A549 (cell line): ENCODE data around the gene DRC7.

Source experiments
- CBX8 ChIP-seq: fragments of 200-600 bp; sonication (generic); IDR thresholded peaks from 2 replicates; pipeline ENCODE4 v1.6.1; 2016
- CTCF ChIP-seq: fragments of >200 bp; sonication (Bioruptor Twin); formaldehyde crosslinking; IDR thresholded peaks from 3 replicates; pipeline ENCODE4 v1.5.1; 2016
- FOSB ChIP-seq: fragments of 250-450 bp; sonication (Bioruptor Pico); IDR thresholded peaks from 2 replicates; pipeline ENCODE4 v1.5.0; 2020; ENCODE audit warnings: mild to moderate bottlenecking, moderate library complexity
- HDAC2 ChIP-seq: fragments of 200-600 bp; sonication (generic); IDR thresholded peaks from 2 replicates; pipeline ENCODE4 v1.6.1; 2016
- HOXA7 ChIP-seq: fragments of 250-450 bp; sonication (Bioruptor Pico); IDR thresholded peaks from 2 replicates; pipeline ENCODE4 v1.5.0; 2020; ENCODE audit warnings: mild to moderate bottlenecking, moderate library complexity
- KDM1A ChIP-seq: fragments of 200-600 bp; sonication (generic); IDR thresholded peaks from 2 replicates; pipeline ENCODE4 v1.6.1; 2016; ENCODE audit warnings: low read depth, mild to moderate bottlenecking
- NR3C1 ChIP-seq: fragments of >200 bp; sonication (Bioruptor Twin); formaldehyde crosslinking; IDR thresholded peaks from 3 replicates; pipeline ENCODE4 v1.6.1; 2017
- POLR2A ChIP-seq: IDR thresholded peaks from 2 replicates; pipeline ENCODE4 v1.6.1; 2012; ENCODE audit warnings: mild to moderate bottlenecking, low read length
- RAD21 ChIP-seq, 2 experiments: fragments of >200 bp in 1 of 2; sonication (Bioruptor Twin) in 1 of 2; formaldehyde crosslinking in 1 of 2; IDR thresholded peaks in 1 of 2; conservative IDR thresholded peaks in 1 of 2; 2 replicates in 1 of 2; 3 replicates in 1 of 2; pipeline ENCODE4 v1.6.1; 2012 to 2018; ENCODE audit warnings: inconsistent platforms in 1 of 2
- ZC3H11A ChIP-seq: fragments of 450-650 bp; IDR thresholded peaks from 2 replicates; pipeline ENCODE4 v1.6.1; 2014; ENCODE audit warnings: antibody characterized with exemption, mild to moderate bottlenecking
- ZSCAN20 ChIP-seq: fragments of 250-450 bp; sonication (Bioruptor Pico); IDR thresholded peaks from 2 replicates; pipeline ENCODE4 v1.8.0; 2022; ENCODE audit warnings: mild to moderate bottlenecking, moderate library complexity

- TF ChIP-seq HOXA7 (CRISPR knock-in tag) = no peak
- no peak for TF ChIP-seq CTCF
- TF ChIP-seq POLR2A = no peak
- TF ChIP-seq RAD21 (conservative IDR thresholded peaks at IDR 0.05 in 1 of 2, IDR thresholded peaks at IDR 0.05 in 1 of 2) = 0 out of 5 replicates have a peak, but pooled peaks of 1 of the 2 experiments have one; percentile 4
- no peak for TF ChIP-seq KDM1A
- no peak for TF ChIP-seq CBX8
- TF ChIP-seq FOSB (CRISPR knock-in tag) = no peak
- no peak for TF ChIP-seq NR3C1
- TF ChIP-seq ZSCAN20 (CRISPR knock-in tag) = no peak
- TF ChIP-seq ZC3H11A = no peak
- no peak for TF ChIP-seq HDAC2
Measured at GRCh38 chr16:57669476-57670162, 25.0 kb upstream of the DRC7 start.
